SU-DHL-6 (cell line): ENCODE measurements around the gene COL11A1.
"Not testable (repeated sequence)": the region's sequence is repeated elsewhere in the genome, so short reads cannot be mapped to it uniquely, and the experiment has no call there.

Experiments used
- H2AFZ ChIP-seq: fragments of 200-600 bp; sonication (generic); 2 replicates; pipeline ENCODE4 v1.6.1; 2014; ENCODE audit warnings: low read depth, mild to moderate bottlenecking, moderate library complexity, mixed read lengths, antibody characterized with exemption, low read length; ENCODE audit not compliant: severe bottlenecking
- H3F3A ChIP-seq: fragments of 200-600 bp; shearing (Covaris generic); 2 replicates; pipeline ENCODE4 v1.6.0; 2016; ENCODE audit warnings: antibody characterized with exemption, mild to moderate bottlenecking; ENCODE audit not compliant: insufficient read depth
- H3K27ac ChIP-seq: fragments of 200-600 bp; sonication (generic); 2 replicates; pipeline ENCODE4 v1.5.1; 2016; ENCODE audit warnings: low read depth, mild to moderate bottlenecking, low read length, moderate library complexity, mixed read lengths
- H3K27me3 ChIP-seq: fragments of 200-600 bp; sonication (generic), shearing (Covaris generic); 2 replicates; pipeline ENCODE4 v1.6.0; 2014; ENCODE audit warnings: mild to moderate bottlenecking, low read length
- H3K36me3 ChIP-seq: fragments of 200-600 bp; sonication (generic); 2 replicates; pipeline ENCODE4 v1.6.1; 2014; ENCODE audit warnings: mild to moderate bottlenecking, low read length, mixed read lengths
- H3K4me2 ChIP-seq: fragments of 300-600, 200-600 bp; shearing (Covaris generic), sonication (generic); 2 replicates; pipeline ENCODE4 v1.6.0; 2014; ENCODE audit warnings: low read length, low read depth, mild to moderate bottlenecking; ENCODE audit not compliant: poor library complexity, severe bottlenecking
- H3K4me3 ChIP-seq: fragments of 200-600 bp; sonication (generic); 2 replicates; pipeline ENCODE4 v1.5.1; 2014; ENCODE audit warnings: antibody characterized with exemption, low read length, mild to moderate bottlenecking, mixed read lengths; ENCODE audit not compliant: insufficient read depth, poor library complexity, severe bottlenecking
- H3K79me2 ChIP-seq: fragments of 200-600 bp; sonication (generic); 2 replicates; pipeline ENCODE4 v1.6.1; 2014; ENCODE audit warnings: mild to moderate bottlenecking, low read length, moderate library complexity; ENCODE audit not compliant: insufficient read depth
- H3K9ac ChIP-seq: fragments of 200-600 bp; sonication (generic); 2 replicates; pipeline ENCODE4 v1.7.0; 2014; ENCODE audit warnings: mild to moderate bottlenecking, low read length
- H3K9me2 ChIP-seq: fragments of 200-600 bp; sonication (generic); replicated peaks from 2 replicates; pipeline ENCODE4 v1.6.1; 2014; ENCODE audit warnings: low read length; ENCODE audit not compliant: insufficient read depth
- H3K9me3 ChIP-seq: fragments of 200-600 bp; sonication (generic); 2 replicates; pipeline ENCODE4 v1.6.1; 2014; ENCODE audit warnings: low read length, mixed read lengths; ENCODE audit not compliant: insufficient read depth
- H4K20me1 ChIP-seq: fragments of 200-600 bp; sonication (generic); 2 replicates; pipeline ENCODE4 v1.6.1; 2014; ENCODE audit warnings: low read depth, mild to moderate bottlenecking, antibody characterized with exemption, low read length, moderate library complexity, mixed read lengths
- EZH2phosphoT487 ChIP-seq: fragments of 200-600 bp; sonication (generic), shearing (Covaris generic); conservative IDR thresholded peaks from 2 replicates; pipeline ENCODE4 v1.6.1; 2018; ENCODE audit warnings: mild to moderate bottlenecking, antibody characterized with exemption, low read length, moderate library complexity, mixed read lengths
- TF ChIP-seq, protein P1 (sequence below): fragments of 200-600 bp; sonication (generic); IDR thresholded peaks from one replicate; pipeline ENCODE4 v1.5.1; 2017; ENCODE audit warnings: antibody characterized with exemption, mild to moderate bottlenecking, low read length, moderate library complexity; ENCODE audit not compliant: insufficient read depth, poor library complexity, severe bottlenecking

Gene COL11A1

DNA sequence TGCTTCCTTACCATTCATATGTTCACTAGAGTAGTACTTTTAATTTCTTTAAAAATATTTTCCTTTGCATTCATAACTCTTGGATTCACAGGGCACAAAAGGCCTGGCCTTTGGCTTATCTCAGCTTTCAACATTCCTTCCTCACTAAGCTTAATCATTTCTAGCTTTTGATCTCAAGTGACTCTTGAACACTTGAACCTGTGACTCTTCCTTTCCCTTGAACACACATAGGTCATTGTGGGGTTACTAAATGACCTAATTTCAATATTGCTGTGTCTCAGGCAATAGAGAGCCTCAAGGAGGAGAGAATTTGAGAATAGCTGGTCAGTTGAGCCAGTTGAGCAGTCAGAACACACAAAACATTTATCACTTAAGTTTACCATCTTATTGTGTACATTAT is 49.9 kb downstream of the COL11A1 start:
- no peak overlapping the region for H3K9ac ChIP-seq
- no peak overlapping the region for H2AFZ ChIP-seq
- H3K4me2 ChIP-seq: no peak overlapping the region
- no peaks in the 10 kb centered on the region for H3K79me2 ChIP-seq
- no peaks in the 10 kb centered on the region for H4K20me1 ChIP-seq
- no peak overlapping the region for H3K4me3 ChIP-seq
- H3K27me3 ChIP-seq: no peaks in the 10 kb centered on the region
- no peaks in the 10 kb centered on the region for H3K36me3 ChIP-seq
- no peak overlapping the region for H3K27ac ChIP-seq
- TF ChIP-seq, protein P1, sequence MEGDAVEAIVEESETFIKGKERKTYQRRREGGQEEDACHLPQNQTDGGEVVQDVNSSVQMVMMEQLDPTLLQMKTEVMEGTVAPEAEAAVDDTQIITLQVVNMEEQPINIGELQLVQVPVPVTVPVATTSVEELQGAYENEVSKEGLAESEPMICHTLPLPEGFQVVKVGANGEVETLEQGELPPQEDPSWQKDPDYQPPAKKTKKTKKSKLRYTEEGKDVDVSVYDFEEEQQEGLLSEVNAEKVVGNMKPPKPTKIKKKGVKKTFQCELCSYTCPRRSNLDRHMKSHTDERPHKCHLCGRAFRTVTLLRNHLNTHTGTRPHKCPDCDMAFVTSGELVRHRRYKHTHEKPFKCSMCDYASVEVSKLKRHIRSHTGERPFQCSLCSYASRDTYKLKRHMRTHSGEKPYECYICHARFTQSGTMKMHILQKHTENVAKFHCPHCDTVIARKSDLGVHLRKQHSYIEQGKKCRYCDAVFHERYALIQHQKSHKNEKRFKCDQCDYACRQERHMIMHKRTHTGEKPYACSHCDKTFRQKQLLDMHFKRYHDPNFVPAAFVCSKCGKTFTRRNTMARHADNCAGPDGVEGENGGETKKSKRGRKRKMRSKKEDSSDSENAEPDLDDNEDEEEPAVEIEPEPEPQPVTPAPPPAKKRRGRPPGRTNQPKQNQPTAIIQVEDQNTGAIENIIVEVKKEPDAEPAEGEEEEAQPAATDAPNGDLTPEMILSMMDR: no peak
- no peak for TF ChIP-seq EZH2phosphoT487
- no peaks in the 10 kb centered on the region for H3K9me3 ChIP-seq
- H3K9me2 ChIP-seq: 0 out of 2 replicates have a peak, but pooled peaks cover 4% of the 10 kb centered on the region
- no peaks in the 10 kb centered on the region for H3F3A ChIP-seq

DNA sequence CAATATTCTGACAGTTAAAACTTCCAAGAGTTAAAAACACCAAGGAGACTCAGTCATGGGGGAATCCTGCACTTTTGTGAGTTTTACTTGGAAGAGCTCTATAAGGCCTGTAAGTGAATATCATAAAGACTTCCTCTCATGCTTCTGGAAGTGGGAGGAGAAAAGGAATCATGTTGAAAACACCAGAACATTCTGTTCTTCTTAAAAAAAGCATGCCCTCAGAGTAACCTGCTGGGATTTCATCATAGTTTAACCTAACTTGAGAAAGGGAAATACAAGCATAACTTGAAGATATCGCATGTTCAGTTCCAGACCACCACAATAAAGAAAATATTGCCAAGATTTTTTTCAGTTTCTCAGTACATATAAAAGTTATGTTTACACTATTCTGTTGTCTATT is 51.9 kb downstream of the COL11A1 start:
- TF ChIP-seq, protein P1: no peak
- TF ChIP-seq EZH2phosphoT487: no peak
- Histone ChIP-seq H3K27ac (no peak overlapping the region), H3K4me3 (no peak overlapping the region), H4K20me1 (no peaks in the 10 kb centered on the region), H3K9ac (no peak overlapping the region), H2AFZ (no peak overlapping the region), H3K4me2 (no peak overlapping the region), H3K79me2 (no peaks in the 10 kb centered on the region), H3K36me3 (no peaks in the 10 kb centered on the region), H3F3A (no peaks in the 10 kb centered on the region), H3K9me2 (no peaks in the 10 kb centered on the region), H3K9me3 (no peaks in the 10 kb centered on the region), H3K27me3 (no peaks in the 10 kb centered on the region)

DNA sequence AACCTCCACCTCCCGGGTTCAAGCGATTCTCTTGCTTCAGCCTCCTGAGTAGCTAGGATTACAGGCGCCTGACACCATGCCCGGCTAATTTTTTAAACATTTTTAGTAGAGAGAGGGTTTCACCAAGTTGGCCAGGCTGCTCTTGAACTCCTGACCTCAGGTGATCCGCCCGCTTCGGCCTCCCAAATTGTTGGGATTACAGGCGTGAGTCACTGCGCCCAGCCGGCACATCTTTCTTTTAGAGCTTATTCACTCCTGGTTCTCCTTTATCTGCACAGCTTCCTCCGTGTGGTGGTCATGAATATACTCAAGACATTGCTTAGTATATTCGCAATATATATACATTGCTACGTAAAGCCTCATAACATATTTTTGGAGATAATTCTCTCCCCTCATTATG is 80.2 kb downstream of the COL11A1 start:
- H3K4me2 ChIP-seq, H3K27ac ChIP-seq, H3K4me3 ChIP-seq, H3K9me2 ChIP-seq, H3K9ac ChIP-seq, H2AFZ ChIP-seq, H3K27me3 ChIP-seq, H3K79me2 ChIP-seq, H3K9me3 ChIP-seq, H3K36me3 ChIP-seq, H3F3A ChIP-seq, H4K20me1 ChIP-seq: not testable (repeated sequence)

DNA sequence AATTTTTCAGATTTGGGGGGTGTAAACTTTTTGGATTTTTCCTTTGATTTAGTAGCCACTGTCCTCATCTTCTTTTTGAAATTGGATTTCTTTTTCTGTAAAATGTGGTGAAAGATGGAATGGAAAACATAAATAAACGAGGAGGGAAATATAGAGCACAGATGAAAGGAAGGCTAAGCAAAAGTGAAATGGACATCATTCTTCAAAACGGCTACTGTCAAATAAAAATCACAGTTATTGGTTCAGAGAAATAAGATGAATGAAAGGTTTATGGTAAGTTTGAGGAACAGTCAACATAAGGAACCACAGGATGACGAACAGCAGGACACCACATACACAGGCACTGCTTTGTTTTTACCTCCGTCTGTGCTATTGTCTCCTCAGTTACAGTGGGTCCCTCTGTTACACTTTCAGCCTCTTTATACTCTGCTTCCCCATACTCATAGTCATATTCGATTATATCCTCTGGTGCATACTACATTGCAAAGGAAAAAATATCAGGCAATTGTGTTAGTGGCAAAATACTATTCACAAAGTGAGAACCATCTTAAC is 82.4 kb downstream of the COL11A1 start:
- Histone ChIP-seq H3K4me3 (no peak overlapping the region), H3K27ac (no peak overlapping the region), H3K27me3 (no peaks in the 10 kb centered on the region), H3F3A (no peaks in the 10 kb centered on the region), H3K9me2 (no peaks in the 10 kb centered on the region), H4K20me1 (no peaks in the 10 kb centered on the region), H3K4me2 (no peak overlapping the region), H3K79me2 (no peaks in the 10 kb centered on the region), H3K36me3 (no peaks in the 10 kb centered on the region), H3K9me3 (no peaks in the 10 kb centered on the region), H2AFZ (no peak overlapping the region), H3K9ac (no peak overlapping the region)
- TF ChIP-seq EZH2phosphoT487: no peak
- TF ChIP-seq, protein P1: no peak
